Tongue (tissue), 2 donors: ENCODE results near the gene ATP2B1. TPM values are rescaled to one million over a fixed set of nuclear protein-coding genes. Genes with fewer than 3 reads are reported as not detected.

Experiments
- DNase-seq: peaks from one replicate; pipeline ENCODE4 v3.0.0-alpha.2; 2015
- total RNA-seq: library from RNA; depleted of rRNA; stranded (reverse); fragments of >200 nt; gene quantifications from one replicate; pipeline ENCODE4 v1.2.3, GENCODE V29; 2014

ATP2B1 gene
- total RNA-seq, 1 donor from 2014 or later, result 105 TPM

- no peak for DNase-seq
Measured at GRCh38 chr12:89691659-89692058, 17.0 kb downstream of the ATP2B1 start.

GRCh38 chr12:89690925-89691324, 17.7 kb downstream of the ATP2B1 start:
- DNase-seq, result peak; percentile 79

GRCh38 chr12:89689306-89689705, 19.3 kb downstream of the ATP2B1 start:
- DNase-seq, result no peak

DNA sequence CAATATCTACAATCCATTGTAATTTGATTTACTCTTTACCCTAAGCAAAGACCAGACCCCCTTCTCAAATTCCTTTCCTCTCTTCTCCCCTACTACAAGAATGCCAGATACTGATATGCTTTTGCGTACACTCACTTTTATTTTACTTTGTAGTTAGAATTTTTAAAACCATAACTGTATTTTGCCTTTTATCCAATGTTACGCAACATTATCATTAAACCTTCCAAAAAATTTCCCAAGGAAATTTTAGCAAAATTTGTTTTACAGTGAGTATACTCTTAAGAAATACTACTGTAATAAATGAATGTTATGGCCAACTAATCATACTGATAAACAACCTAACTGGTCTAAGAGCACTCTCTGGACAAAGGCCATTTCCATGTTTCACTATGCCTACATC, 22.3 kb downstream of the ATP2B1 start:
- DNase-seq, result no peak

DNA sequence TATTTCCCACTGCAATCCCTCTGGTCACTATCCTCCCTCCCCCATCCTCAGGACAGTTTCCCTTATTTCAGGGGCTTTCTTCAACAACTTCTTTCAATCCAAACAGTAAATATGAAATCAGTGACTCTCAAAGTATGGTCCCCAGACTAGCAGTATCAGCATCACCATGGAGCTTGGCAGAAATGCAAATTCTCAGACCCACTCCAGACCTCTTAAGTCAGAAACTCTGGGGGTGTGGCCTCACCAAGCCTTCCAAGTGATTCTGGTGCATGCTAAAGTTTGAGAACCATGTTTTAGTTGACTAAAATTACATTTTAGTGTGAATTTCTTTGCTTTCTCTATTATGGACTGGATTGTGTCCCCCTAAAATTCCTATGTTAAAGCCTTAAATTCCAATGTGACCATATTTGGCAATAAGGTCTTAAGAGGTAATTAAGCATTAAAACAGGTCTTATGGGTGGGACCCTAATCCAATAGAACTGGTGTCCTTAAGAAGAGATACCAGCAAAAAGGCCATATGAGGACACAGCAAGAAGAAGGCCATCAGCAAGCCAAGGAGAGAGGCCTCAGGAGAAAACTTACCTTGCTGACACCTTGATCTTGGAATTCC, 23.2 kb downstream of the ATP2B1 start:
- no peak for DNase-seq

- DNase-seq, result no peak
Measured at GRCh38 chr12:89684136-89684535, 24.5 kb downstream of the ATP2B1 start.

DNA sequence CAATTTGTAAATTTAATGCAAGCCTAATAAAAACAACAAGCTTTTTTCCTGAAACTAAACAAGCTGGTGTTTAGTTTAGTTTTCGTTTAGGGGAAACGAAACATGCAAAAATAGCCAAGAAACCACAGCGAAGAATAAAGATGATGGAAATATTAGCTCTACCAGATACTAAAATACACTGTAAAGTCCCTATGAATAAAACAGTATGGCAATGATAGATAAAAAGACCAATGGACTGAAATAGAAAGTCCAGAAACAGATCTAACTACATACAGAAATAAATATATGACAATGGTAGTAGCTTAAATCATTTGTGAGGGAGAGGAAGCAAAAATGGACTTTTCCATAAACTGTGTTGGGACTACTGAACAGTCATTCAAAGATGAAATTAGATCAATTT, 26.4 kb downstream of the ATP2B1 start:
- no peak for DNase-seq

DNA sequence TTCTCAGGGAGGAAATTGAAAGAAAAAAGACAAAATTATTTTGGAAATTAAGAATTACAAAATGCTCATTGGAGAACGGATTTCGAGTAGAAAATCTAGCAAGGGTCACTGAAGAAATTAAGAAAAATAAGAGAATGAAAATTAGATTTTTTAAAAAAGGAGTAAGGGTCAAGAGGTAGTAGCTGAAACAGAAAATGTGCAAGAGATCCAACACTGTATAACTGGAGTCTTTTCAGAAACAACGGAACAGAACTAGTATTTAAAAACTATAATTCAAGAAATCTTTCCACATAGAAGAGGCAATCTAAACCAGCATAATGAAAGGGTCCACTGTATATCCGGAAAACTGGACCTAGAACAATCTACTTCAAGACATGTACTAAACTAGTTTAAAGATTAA, 28.2 kb downstream of the ATP2B1 start:
- DNase-seq, result no peak

DNA sequence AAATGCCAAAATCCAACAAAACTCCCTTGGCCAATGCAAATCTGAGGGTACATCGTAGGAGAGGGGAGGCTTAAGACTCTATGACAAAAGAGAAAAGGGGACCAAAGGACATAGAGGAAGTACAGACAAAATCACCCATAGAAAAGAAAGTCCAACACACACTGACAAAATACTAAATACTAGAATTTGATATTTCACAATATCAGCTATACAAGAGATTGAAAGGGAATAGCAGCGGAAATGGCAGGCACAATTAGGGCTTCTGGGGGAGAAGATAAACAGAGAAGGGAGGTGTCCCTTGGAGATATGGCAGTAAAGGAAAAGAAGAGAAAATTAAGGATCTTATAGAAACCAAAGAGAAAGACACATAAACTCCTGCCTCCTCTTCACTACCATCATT, 29.0 kb downstream of the ATP2B1 start:
- DNase-seq, result no peak

GRCh38 chr12:89678225-89678624, 30.4 kb downstream of the ATP2B1 start:
- no peak for DNase-seq

GRCh38 chr12:89676930-89677329, 31.7 kb downstream of the ATP2B1 start:
- no peak for DNase-seq

- no peak for DNase-seq
Measured at GRCh38 chr12:89674326-89674942, 34.2 kb downstream of the ATP2B1 start.

- DNase-seq, result no peak
Measured at GRCh38 chr12:89673603-89674002, 35.0 kb downstream of the ATP2B1 start.

DNA sequence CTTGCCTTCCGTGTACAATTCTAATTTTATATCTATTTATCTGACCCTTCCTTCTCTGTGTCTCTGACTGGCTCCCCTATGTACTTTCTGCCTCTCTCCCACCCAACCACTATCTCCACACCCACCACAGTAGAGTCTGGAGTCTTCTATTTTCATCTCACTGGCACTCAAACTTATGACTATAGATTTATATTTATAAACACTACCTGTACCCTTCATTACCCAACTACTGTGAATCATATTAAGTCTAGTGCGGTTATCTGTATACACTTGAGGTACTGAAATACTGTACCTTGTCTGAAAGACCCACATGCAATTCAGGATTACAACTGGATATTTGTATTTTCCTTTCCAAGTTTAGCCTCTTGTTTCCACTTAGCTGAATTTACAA, 36.1 kb downstream of the ATP2B1 start:
- no peak for DNase-seq

GRCh38 chr12:89671469-89671868, 37.2 kb downstream of the ATP2B1 start:
- no peak for DNase-seq

GRCh38 chr12:89669197-89669596, 39.4 kb downstream of the ATP2B1 start:
- DNase-seq, result no peak

- peak; percentile 45 for DNase-seq
Measured at GRCh38 chr12:89665556-89665955, 43.1 kb downstream of the ATP2B1 start.

- no peak for DNase-seq
Measured at GRCh38 chr12:89664441-89664840, 44.2 kb downstream of the ATP2B1 start.

- DNase-seq, result no peak
Measured at GRCh38 chr12:89663577-89664357, 44.9 kb downstream of the ATP2B1 start.

GRCh38 chr12:89662623-89663022, 46.0 kb downstream of the ATP2B1 start:
- DNase-seq, result peak; percentile 25

DNA sequence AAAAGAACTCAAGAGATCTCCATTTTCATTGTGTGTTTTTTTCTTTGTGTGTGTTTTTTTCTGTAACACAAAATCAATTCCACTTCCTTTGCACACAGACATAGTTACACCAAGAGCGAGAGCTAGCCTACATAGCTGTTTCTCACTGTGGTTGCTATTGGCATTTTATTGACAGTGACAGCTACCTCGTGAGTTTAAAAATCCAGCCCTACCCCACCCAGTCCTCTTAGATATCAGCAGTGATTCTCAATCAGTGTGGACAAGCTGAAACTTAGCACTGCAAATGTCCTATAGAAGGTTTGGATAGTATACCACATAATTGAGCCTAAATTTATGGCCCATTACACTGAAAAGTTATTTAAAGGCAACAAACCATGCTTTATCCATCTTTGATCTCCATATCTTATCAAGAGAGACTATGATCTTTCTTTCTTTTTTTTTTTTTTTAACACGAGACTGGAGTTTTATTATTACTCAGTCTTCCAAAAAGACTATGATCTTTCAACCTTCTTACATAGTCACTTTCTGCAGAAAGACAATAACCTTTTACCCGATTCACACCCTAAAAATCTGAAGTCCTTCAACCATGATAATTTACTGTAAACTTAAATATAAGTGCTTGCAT, 46.8 kb downstream of the ATP2B1 start:
- DNase-seq, result peak; percentile 28

GRCh38 chr12:89657739-89658138, 50.9 kb downstream of the ATP2B1 start:
- DNase-seq, result no peak

DNA sequence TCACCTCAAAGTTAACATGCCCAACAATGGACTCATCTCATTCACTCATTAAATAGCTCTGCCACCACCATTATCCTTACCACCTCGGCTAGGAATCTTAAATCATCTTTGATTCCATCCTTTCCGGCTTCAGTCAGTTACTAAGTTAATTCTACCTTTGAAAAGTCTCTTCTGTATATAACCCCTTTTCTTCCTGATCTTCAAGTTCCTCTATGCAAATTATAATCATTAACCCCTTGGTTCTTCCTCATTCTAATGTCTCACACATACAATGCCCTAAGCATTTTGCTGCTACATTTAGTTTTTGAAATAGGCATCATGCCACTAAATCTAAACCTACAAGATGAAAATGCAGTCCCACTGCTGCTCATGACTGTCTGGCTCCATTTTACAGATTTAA, 51.6 kb downstream of the ATP2B1 start:
- DNase-seq, result no peak
